ENCODE data around the gene FNDC1.
"Not testable (repeated sequence)": the region's sequence is repeated elsewhere in the genome, so short reads cannot be mapped to it uniquely, and the experiment has no call there.

FNDC1 gene

DNA sequence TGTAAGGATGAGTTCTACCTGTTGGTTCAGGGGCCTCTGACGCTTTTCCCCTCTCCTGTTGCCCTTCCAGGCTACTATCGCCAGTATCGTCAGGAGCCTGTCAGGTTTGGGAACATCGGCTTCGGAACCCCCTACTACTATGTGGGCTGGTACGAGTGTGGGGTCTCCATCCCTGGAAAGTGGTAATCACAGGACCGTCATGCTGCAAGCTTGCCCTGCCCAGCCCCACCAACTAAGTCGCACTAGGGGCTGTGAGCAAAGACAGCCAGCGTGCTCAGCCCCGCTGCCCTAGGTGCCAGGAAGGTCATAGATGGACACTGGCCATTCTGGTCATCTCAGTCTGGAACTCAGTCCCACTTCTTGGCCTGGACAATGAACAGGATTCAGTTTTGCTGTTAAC, 102.1 kb downstream of the FNDC1 start:
- no peaks in the 10 kb centered on the region for H3K4me1 Mint-ChIP-seq
- H3K27me3 Mint-ChIP-seq (ENCODE audit: low read depth, poor library complexity) = no peaks in the 10 kb centered on the region
- no peaks in the 10 kb centered on the region for H3K36me3 Mint-ChIP-seq (ENCODE audit: low read depth)
- peaks cover 35% of the 10 kb centered on the region for H3K9me3 Mint-ChIP-seq
- TF ChIP-seq, protein P1, sequence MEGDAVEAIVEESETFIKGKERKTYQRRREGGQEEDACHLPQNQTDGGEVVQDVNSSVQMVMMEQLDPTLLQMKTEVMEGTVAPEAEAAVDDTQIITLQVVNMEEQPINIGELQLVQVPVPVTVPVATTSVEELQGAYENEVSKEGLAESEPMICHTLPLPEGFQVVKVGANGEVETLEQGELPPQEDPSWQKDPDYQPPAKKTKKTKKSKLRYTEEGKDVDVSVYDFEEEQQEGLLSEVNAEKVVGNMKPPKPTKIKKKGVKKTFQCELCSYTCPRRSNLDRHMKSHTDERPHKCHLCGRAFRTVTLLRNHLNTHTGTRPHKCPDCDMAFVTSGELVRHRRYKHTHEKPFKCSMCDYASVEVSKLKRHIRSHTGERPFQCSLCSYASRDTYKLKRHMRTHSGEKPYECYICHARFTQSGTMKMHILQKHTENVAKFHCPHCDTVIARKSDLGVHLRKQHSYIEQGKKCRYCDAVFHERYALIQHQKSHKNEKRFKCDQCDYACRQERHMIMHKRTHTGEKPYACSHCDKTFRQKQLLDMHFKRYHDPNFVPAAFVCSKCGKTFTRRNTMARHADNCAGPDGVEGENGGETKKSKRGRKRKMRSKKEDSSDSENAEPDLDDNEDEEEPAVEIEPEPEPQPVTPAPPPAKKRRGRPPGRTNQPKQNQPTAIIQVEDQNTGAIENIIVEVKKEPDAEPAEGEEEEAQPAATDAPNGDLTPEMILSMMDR (IDR thresholded peaks at IDR 0.05) = no peak
- no peak overlapping the region for H3K4me3 Mint-ChIP-seq
- H3K27ac Mint-ChIP-seq = no peak overlapping the region
- DNase-seq = no peak

DNA sequence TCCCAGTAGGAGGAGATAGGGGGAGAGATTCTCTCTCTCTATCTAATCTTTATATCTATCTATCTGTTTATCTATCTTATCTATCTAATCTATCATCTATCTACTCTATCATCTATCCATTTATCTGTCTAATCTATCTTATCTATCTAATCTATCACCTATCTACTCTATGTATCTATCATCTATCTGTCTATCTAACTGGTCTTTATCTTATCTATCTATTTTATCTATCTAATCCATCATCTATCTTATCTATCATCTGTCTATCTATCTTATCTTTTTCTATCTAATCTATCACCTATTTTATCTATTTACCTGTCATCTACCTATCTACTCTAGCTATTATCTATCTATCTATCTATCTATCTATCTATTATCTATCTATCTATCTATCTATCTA, 109.4 kb downstream of the FNDC1 start:
- TF ChIP-seq, protein P1 (IDR thresholded peaks at IDR 0.05) = no peak
- H3K36me3 Mint-ChIP-seq (ENCODE audit: low read depth) = no peaks in the 10 kb centered on the region
- H3K4me3 Mint-ChIP-seq = no peak overlapping the region
- H3K4me1 Mint-ChIP-seq = no peaks in the 10 kb centered on the region
- peaks cover 41% of the 10 kb centered on the region for H3K9me3 Mint-ChIP-seq
- H3K27ac Mint-ChIP-seq = no peak overlapping the region
- DNase-seq = no peak
- H3K27me3 Mint-ChIP-seq (ENCODE audit: low read depth, poor library complexity) = peaks cover 4% of the 10 kb centered on the region

DNA sequence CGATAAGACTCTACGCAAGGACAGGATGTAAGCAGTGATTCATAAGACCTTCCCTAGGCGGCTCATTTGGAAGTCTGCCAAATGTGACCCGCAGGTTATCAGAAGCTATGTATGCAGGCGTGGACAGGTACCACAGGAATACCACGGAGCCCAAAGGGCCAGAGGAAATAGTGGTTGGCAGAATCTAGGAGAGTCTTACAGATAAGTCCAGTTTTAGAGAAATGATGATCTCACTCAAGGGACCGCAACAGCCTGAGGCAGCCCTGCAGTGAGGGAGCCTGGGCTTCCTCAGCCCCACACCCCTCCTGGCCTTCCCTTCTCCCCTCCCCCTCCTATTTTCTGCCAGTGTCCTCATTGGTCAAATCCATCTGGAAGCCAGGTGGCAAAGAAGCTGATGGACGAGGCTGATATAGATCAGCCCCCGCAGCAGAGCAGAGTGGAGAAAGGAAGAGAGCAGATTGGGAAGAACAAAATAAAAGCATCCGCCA, 110.6 kb downstream of the FNDC1 start:
- TF ChIP-seq, protein P1 (IDR thresholded peaks at IDR 0.05) = no peak
- no peak for DNase-seq
- Mint-ChIP-seq H3K36me3 (ENCODE audit: low read depth) (no peaks in the 10 kb centered on the region), H3K9me3 (peaks cover 36% of the 10 kb centered on the region), H3K4me3 (no peak overlapping the region), H3K27ac (no peak overlapping the region), H3K27me3 (ENCODE audit: low read depth, poor library complexity) (peaks cover 4% of the 10 kb centered on the region), H3K4me1 (no peaks in the 10 kb centered on the region)

DNA sequence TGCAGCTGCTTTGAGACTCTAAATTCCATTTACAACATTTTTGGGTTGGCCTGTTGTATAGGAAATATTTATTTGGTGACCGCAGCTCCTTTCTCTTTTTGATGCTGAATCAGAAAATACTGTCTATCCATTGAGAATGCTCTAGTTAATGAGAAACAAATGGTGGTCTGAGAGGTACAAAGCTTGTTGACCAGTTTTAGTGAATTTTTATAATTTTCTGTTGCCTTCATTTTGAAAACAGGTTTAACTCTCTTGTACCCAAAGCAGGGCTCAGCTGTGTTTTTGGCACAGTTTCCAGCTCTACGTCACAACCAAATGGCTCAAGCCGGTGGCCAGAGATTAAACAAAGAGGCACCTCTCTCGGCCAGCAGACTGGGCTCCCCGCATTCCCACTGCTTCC, 113.2 kb downstream of the FNDC1 start:
- Mint-ChIP-seq H3K4me1 (no peaks in the 10 kb centered on the region), H3K27ac (no peak overlapping the region), H3K9me3 (peaks cover 42% of the 10 kb centered on the region), H3K27me3 (ENCODE audit: low read depth, poor library complexity) (peaks cover 7% of the 10 kb centered on the region), H3K4me3 (no peak overlapping the region), H3K36me3 (ENCODE audit: low read depth) (no peaks in the 10 kb centered on the region)
- TF ChIP-seq, protein P1 (IDR thresholded peaks at IDR 0.05) = no peak
- DNase-seq = no peak

DNA sequence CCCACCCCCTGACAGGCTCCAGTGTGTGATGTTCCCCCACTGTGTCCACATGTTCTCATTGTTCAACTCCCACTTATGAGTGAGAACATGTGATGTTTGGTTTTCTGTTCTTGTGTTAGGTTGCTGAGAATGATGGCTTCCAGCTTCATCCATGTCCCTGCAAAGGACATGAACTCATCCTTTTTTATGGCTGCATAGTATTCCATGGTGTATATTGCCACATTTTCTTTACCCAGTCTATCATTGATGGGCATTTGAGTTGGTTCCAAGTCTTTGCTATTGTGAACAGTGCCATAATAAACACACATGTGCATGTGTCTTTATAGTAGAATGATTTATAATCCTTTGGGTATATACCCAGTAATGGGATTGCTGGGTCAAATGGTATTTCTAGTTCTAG, 115.5 kb downstream of the FNDC1 start:
- H3K4me3 Mint-ChIP-seq; H3K4me1 Mint-ChIP-seq; DNase-seq; H3K36me3 Mint-ChIP-seq (ENCODE audit: low read depth); H3K27me3 Mint-ChIP-seq (ENCODE audit: low read depth, poor library complexity); H3K27ac Mint-ChIP-seq: not testable (repeated sequence)
- peaks cover 54% of the 10 kb centered on the region for H3K9me3 Mint-ChIP-seq

DNA sequence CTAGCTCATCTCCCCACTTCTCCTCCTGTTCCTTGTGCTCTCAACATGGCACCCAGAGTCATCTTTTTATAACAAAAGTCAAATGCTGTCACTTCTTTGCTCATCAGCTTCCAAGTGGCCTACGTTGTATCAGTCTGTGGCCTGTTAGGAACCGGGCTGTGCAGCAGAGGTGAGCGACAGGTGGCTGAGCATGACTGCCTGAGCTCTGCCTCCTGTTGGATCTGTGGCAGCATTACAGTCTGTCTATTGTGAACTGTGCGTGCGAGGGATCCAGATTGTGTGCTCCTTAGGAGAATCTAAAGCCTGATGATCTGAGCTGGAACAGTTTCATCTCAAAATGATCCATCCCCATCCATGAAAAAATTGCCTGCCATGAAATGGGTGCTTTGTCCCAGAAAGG, 129.6 kb downstream of the FNDC1 start:
- DNase-seq = no peak
- H3K9me3 Mint-ChIP-seq = peaks cover 34% of the 10 kb centered on the region
- no peaks in the 10 kb centered on the region for H3K4me1 Mint-ChIP-seq
- peaks cover 3% of the 10 kb centered on the region for H3K27me3 Mint-ChIP-seq (ENCODE audit: low read depth, poor library complexity)
- TF ChIP-seq, protein P1 (IDR thresholded peaks at IDR 0.05) = no peak
- no peaks in the 10 kb centered on the region for H3K36me3 Mint-ChIP-seq (ENCODE audit: low read depth)
- H3K4me3 Mint-ChIP-seq = no peak overlapping the region
- H3K27ac Mint-ChIP-seq = no peak overlapping the region
